Endothelial cell of umbilical vein (primary cell): ENCODE data around the gene CDRT15. TPM values are rescaled to one million over a fixed set of nuclear protein-coding genes. Genes with fewer than 3 reads are reported as not detected.

ENCODE experiments used
- BruUV-seq: library from RNA; stranded (reverse); fragments of 400-500 nt; replicated peaks from 2 replicates; lab custom pipeline; 2021; lab: Mats Ljungman, UMichigan
- CTCF ChIA-PET: fragments of 300-600, 350-600 bp; sonication (Branson Sonifier 250); formaldehyde crosslinking; loops from one replicate; lab custom pipeline; 2021; ENCODE audit warnings: antibody characterized with exemption, inconsistent platforms; lab: Charles Lee
- POLR2A ChIA-PET: fragments of 300-600, 350-600 bp; sonication (Branson Sonifier 250); formaldehyde crosslinking; loops from one replicate; lab custom pipeline; 2021; ENCODE audit warnings: antibody characterized with exemption, inconsistent platforms; lab: Charles Lee
- DNase-seq: peaks from one replicate; pipeline ENCODE4 v3.0.0-alpha.2; 2011; ENCODE audit warnings: low read depth, low spot score
- FAIRE-seq: peaks from 2 replicates; lab custom pipeline; 2011; peaks lifted over from hg19 to GRCh38; lab: Jason Lieb, UNC
- H2AFZ ChIP-seq: 2 replicates; pipeline ENCODE4 v1.6.0; 2012; ENCODE audit warnings: low read depth, low read length, control low read depth, inconsistent platforms
- H3K27ac ChIP-seq: 2 replicates; pipeline ENCODE4 v1.5.1; 2011; ENCODE audit warnings: low read depth, mild to moderate bottlenecking, control low read depth, low read length, moderate library complexity; ENCODE audit not compliant: insufficient read depth
- H3K27me3 ChIP-seq, 2 experiments: 2 replicates each; pipeline versions ENCODE4 v1.6.0 to v1.6.1; 2011; ENCODE audit warnings: low read length in 2 of 2, mixed read lengths in 1 of 2; ENCODE audit not compliant: control insufficient read depth in 2 of 2, insufficient read depth in 2 of 2
- H3K36me3 ChIP-seq, 2 experiments: 2 replicates in 1 of 2; 3 replicates in 1 of 2; pipeline ENCODE4 v1.5.1; 2011; ENCODE audit warnings: low read length in 2 of 2, mild to moderate bottlenecking in 1 of 2, moderate library complexity in 1 of 2; ENCODE audit not compliant: control insufficient read depth in 2 of 2, insufficient read depth in 2 of 2; ENCODE audit errors: extremely low read depth in 1 of 2
- H3K4me1 ChIP-seq: 3 replicates; pipeline ENCODE4 v1.5.1; 2011; ENCODE audit warnings: mild to moderate bottlenecking, low read length; ENCODE audit not compliant: control insufficient read depth, insufficient read depth; ENCODE audit errors: extremely low read depth
- H3K4me2 ChIP-seq: 2 replicates; pipeline ENCODE4 v1.6.1; 2011; ENCODE audit warnings: low read length, control low read depth, mixed read lengths; ENCODE audit not compliant: insufficient read depth
- H3K4me3 ChIP-seq, 3 experiments: fragments of 200-600 bp in 1 of 3; sonication (generic), shearing (Covaris generic) in 1 of 3; replicated peaks in 1 of 3; 2 replicates each; pipeline ENCODE4 v1.5.1; 2011 to 2016; ENCODE audit warnings: control low read depth in 3 of 3, low read length in 3 of 3, mild to moderate bottlenecking in 2 of 3, inconsistent platforms in 1 of 3, low read depth in 1 of 3, moderate library complexity in 1 of 3; ENCODE audit not compliant: insufficient read depth in 1 of 3
- H3K79me2 ChIP-seq: 2 replicates; pipeline ENCODE4 v1.6.0; 2012; ENCODE audit warnings: low read length, inconsistent platforms; ENCODE audit not compliant: control insufficient read depth, insufficient read depth
- H3K9ac ChIP-seq: replicated peaks from 2 replicates; pipeline ENCODE3; 2011; ENCODE audit warnings: low read length, control low read depth; ENCODE audit not compliant: insufficient read depth; ENCODE audit errors: extremely low read depth
- H3K9me1 ChIP-seq: replicated peaks from 3 replicates; pipeline ENCODE4 v1.6.0; 2011; ENCODE audit warnings: mild to moderate bottlenecking, low read length; ENCODE audit not compliant: control insufficient read depth, insufficient read depth; ENCODE audit errors: extremely low read depth
- H3K9me3 ChIP-seq: replicated peaks from 2 replicates; pipeline ENCODE4 v1.5.1; 2012; ENCODE audit warnings: low read length, inconsistent platforms; ENCODE audit not compliant: control insufficient read depth, insufficient read depth
- H4K20me1 ChIP-seq: replicated peaks from 2 replicates; pipeline ENCODE3; 2011; ENCODE audit warnings: mild to moderate bottlenecking, low read length; ENCODE audit not compliant: control insufficient read depth, insufficient read depth; ENCODE audit errors: extremely low read depth
- EZH2 ChIP-seq: IDR thresholded peaks from 2 replicates; pipeline ENCODE4 v1.6.1; 2012; ENCODE audit warnings: borderline replicate concordance, low read depth, mild to moderate bottlenecking, moderate library complexity, low read length, inconsistent platforms; ENCODE audit not compliant: severe bottlenecking
- FOS ChIP-seq: IDR thresholded peaks from 2 replicates; pipeline ENCODE4 v1.6.1; 2011; ENCODE audit warnings: mild to moderate bottlenecking, low read length, moderate library complexity, borderline replicate concordance; ENCODE audit not compliant: insufficient read depth
- JUN ChIP-seq: IDR thresholded peaks from 2 replicates; pipeline ENCODE4 v1.6.1; 2011; ENCODE audit warnings: borderline replicate concordance, low read depth; ENCODE audit not compliant: insufficient read length, insufficient read depth
- MYC ChIP-seq: IDR thresholded peaks from one replicate; pipeline ENCODE4 v1.6.1; 2011; ENCODE audit warnings: mild to moderate bottlenecking, low read depth, low read length
- POLR2A ChIP-seq: IDR thresholded peaks from 2 replicates; pipeline ENCODE4 v1.6.1; 2012; ENCODE audit warnings: low read depth, mild to moderate bottlenecking, control low read depth, low read length
- POLR2AphosphoS5 ChIP-seq: IDR thresholded peaks from 2 replicates; pipeline ENCODE4 v1.6.1; 2012; ENCODE audit warnings: low read depth, mild to moderate bottlenecking, control low read depth, low read length, moderate library complexity; ENCODE audit not compliant: insufficient read depth
- dilution Hi-C: fragments of 300-500 bp; cut with MboI; formaldehyde crosslinking; loops from one replicate; pipeline ENCODE4 v1.15.0; 2019; ENCODE audit warnings: low sequenced_read_pairs; ENCODE audit not compliant: extremely low pct_ligation_motif_present
- intact Hi-C: fragments of 100-400 bp; cut with micrococcal nuclease; formaldehyde crosslinking; loops from one replicate; pipeline ENCODE4 v1.10.0; 2022
- polyA plus RNA-seq, 4 experiments: library from polyadenylated mRNA; depleted of rRNA in 3 of 4; stranded (reverse) in 3 of 4; unstranded in 1 of 4; fragments of >200 nt; gene quantifications; 2 replicates each; pipeline versions ENCODE4 v1.2.1 to v1.2.3, GENCODE V29; 2011 to 2012; ENCODE audit warnings: missing spikeins in 1 of 4
- total RNA-seq: library from RNA; stranded (reverse); gene quantifications from 2 replicates; pipeline ENCODE4 v1.2.3, GENCODE V29; 2021
- TF ChIP-seq, protein P1 (sequence below): IDR thresholded peaks from 2 replicates; pipeline ENCODE4 v1.6.1; 2011; ENCODE audit not compliant: insufficient read depth, insufficient read length
- TF ChIP-seq, protein P2 (sequence below), 2 donors: IDR thresholded peaks; 1 replicate in 1 of 2; 2 replicates in 1 of 2; pipeline ENCODE4 v1.5.1; 2011; ENCODE audit warnings: low read length in 2 of 2, mild to moderate bottlenecking in 2 of 2, moderate library complexity in 2 of 2, control low read depth in 1 of 2, inconsistent platforms in 1 of 2, low read depth in 1 of 2; ENCODE audit not compliant: insufficient read depth in 1 of 2; ENCODE audit errors: extremely low read depth in 1 of 2

The CDRT15 gene
- total and polyA plus RNA-seq, 2 donors (not counting 3 experiments of a cell fraction or from before 2014, with no cell fraction given), result not detected

DNA sequence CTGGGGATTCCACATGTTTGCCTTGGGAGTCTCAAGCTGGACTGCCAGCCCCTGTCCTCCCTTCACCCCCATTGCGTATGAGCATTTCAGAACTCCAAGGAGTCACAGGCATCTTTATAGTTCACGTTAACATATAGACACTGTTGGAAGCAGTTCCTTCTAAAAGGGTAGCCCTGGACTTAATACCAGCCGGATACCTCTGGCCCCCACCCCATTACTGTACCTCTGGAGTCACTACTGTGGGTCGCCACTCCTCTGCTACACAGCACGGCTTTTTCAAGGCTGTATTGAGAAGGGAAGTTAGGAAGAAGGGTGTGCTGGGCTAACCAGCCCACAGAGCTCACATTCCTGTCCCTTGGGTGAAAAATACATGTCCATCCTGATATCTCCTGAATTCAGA lies 28.9 kb downstream of the CDRT15 start:
- DNase-seq, result no peak
- Histone ChIP-seq H3K27ac (no peak overlapping the region), H4K20me1 (no peaks in the 10 kb centered on the region), H3K79me2 (no peaks in the 10 kb centered on the region), H3K36me3 (no peaks in the 10 kb centered on the region), H3K4me3 (no peak overlapping the region), H3K27me3 (no peaks in the 10 kb centered on the region), H3K9me1 (no peaks in the 10 kb centered on the region), H3K4me1 (no peaks in the 10 kb centered on the region), H2AFZ (no peak overlapping the region), H3K4me2 (no peak overlapping the region), H3K9me3 (no peaks in the 10 kb centered on the region), H3K9ac (no peak overlapping the region)
- intact Hi-C loops (no loop called here), dilution Hi-C loops (no loop called here)
- ChIA-PET CTCF (no interaction called here), POLR2A (no interaction called here)
- BruUV-seq, result no TSS peak
- no peak for FAIRE-seq
- TF ChIP-seq, protein P1, sequence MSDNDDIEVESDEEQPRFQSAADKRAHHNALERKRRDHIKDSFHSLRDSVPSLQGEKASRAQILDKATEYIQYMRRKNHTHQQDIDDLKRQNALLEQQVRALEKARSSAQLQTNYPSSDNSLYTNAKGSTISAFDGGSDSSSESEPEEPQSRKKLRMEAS, result no peak
- TF ChIP-seq MYC (no peak), EZH2 (no peak), FOS (no peak), JUN (no peak)

DNA sequence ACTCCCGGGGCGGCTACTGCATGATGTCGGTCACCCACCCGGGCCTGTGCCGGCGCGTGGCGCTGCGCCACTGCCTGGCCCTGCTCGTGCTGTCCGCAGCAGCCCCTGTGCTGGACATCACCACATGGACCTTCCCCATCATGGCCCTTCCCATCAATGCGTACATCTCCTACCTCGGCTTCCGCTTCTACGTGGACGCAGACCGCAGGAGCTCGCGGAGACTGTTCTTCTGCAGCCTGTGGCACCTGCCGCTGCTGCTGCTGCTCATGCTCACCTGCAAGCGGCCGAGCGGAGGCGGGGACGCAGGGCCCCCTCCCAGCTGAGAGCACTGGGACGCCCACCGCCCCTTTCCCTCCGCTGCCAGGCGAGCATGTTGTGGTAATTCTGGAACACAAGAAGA lies 29.8 kb downstream of the CDRT15 start:
- ChIA-PET CTCF (no interaction called here), POLR2A (no interaction called here)
- Histone ChIP-seq H3K27me3 (no peaks in the 10 kb centered on the region), H3K9me1 (no peaks in the 10 kb centered on the region), H3K4me1 (no peaks in the 10 kb centered on the region), H3K36me3 (no peaks in the 10 kb centered on the region), H3K79me2 (no peaks in the 10 kb centered on the region), H4K20me1 (no peaks in the 10 kb centered on the region), H3K27ac (no peak overlapping the region), H3K4me2 (no peak overlapping the region), H3K9ac (no peak overlapping the region), H3K9me3 (no peaks in the 10 kb centered on the region), H3K4me3 (no peak overlapping the region), H2AFZ (no peak overlapping the region)
- no TSS peak for BruUV-seq
- intact Hi-C loops (no loop called here), dilution Hi-C loops (no loop called here)
- DNase-seq, result no peak
- FAIRE-seq, result no peak
- TF ChIP-seq POLR2AphosphoS5, result no peak
- TF ChIP-seq, protein P1, result no peak
- no peak for TF ChIP-seq POLR2A
- no peak for TF ChIP-seq JUN
- TF ChIP-seq FOS, result no peak
- no peak for TF ChIP-seq MYC
- TF ChIP-seq, protein P2, sequence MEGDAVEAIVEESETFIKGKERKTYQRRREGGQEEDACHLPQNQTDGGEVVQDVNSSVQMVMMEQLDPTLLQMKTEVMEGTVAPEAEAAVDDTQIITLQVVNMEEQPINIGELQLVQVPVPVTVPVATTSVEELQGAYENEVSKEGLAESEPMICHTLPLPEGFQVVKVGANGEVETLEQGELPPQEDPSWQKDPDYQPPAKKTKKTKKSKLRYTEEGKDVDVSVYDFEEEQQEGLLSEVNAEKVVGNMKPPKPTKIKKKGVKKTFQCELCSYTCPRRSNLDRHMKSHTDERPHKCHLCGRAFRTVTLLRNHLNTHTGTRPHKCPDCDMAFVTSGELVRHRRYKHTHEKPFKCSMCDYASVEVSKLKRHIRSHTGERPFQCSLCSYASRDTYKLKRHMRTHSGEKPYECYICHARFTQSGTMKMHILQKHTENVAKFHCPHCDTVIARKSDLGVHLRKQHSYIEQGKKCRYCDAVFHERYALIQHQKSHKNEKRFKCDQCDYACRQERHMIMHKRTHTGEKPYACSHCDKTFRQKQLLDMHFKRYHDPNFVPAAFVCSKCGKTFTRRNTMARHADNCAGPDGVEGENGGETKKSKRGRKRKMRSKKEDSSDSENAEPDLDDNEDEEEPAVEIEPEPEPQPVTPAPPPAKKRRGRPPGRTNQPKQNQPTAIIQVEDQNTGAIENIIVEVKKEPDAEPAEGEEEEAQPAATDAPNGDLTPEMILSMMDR (IDR thresholded peaks at IDR 0.05; ENCODE audit: extremely low read depth in 1 of 2, insufficient read depth in 1 of 2, low read depth in 1 of 2, low read length in 2 of 2), result no peak
